UCSD-AML1 (cell line): ENCODE measurements around the gene GATA3.

Source experiments
- DNase-seq: peaks from one replicate; lab custom pipeline; 2025; ENCODE audit not compliant: unreplicated experiment; lab: John Stamatoyannopoulos, UW

The GATA3 gene

DNA sequence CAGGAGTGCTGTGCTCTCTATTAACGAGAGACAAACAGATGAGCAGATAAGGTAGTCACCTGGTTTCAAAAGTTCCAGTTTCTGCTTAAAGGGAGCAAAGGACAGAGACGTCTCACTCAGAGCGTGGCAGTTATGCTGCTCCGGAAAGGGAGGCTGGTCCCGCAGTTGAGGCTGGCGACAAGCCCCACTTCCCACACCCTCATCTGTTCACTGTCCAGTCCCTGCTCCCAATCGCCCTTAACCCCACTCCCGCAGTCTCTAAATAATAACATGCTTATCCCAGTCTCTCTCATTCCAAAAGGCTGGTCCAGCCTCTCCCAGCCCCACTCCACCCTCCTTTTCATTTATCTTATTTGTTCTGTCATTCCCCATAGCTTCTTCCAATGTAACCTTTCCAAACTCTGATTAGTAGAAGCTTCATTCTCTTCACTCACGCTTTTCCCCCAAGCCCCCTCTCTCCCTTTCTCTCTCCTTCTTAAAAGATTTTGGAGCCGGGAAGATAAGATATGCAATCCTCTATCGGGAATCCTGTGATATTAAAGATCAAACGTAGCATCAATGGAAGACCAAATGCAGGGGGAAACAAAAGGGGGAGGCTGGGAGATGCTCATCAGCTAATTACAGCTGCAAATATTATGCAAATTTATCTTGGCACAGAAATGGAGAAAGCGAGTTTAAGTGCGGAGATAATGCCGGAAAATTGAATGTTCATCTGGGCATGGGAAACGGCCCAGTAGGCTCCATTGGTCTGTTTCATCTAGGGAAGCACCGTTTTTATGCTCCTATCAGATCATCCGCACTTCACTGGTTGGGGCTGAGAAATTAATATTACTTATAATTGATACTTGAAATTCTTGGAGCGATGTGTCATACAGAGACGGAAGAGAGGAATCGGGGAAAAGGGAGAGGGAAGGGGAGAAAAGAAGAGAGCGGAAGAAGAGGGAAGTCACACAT lies 16.3 kb upstream of the GATA3 start:
- DNase-seq = no peak

DNA sequence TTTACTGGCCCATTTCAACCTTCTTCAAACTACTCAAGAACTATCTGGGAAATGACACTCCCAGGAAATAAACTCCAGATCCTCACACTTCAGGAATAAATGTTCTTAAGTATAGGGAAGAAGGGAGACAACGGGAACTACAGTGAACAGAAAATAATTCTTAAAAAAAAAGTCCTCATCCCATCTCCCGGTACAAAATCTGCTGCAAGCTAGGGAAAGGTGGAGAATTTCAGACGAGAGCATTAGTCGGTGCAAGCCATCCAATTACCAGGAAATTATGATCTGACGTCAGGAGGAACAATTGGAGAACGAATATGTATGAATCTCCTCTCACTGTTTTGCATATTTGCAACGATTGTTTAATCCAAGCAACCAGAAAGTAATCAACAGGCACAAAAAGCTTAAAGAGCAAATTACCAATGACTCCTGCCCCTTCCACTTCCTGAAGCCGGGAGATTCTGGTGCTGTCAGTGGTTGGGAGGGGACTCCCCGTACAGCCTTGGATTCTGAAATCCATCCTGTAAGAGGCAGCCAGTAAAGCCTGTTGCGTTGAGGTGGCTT lies 15.1 kb upstream of the GATA3 start:
- DNase-seq = no peak

DNA sequence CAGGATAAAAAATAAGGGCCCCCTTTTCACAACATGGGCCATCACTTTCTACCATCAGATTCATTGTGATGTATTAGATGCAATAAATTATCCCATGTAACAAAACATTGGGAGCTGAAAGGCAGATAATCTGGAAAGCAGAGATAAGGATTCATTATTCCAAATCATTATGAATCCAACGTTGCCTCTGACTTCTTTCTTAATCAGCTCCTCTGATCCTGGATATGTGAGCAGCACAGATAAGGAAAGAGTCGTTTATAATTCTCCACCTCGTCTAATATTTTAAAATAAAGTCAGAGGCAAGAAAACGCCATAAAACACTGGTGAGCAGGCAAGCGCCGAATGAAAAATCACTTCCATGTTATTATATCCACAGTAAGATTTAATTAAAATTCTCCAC lies 13.8 kb upstream of the GATA3 start:
- DNase-seq = no peak

DNA sequence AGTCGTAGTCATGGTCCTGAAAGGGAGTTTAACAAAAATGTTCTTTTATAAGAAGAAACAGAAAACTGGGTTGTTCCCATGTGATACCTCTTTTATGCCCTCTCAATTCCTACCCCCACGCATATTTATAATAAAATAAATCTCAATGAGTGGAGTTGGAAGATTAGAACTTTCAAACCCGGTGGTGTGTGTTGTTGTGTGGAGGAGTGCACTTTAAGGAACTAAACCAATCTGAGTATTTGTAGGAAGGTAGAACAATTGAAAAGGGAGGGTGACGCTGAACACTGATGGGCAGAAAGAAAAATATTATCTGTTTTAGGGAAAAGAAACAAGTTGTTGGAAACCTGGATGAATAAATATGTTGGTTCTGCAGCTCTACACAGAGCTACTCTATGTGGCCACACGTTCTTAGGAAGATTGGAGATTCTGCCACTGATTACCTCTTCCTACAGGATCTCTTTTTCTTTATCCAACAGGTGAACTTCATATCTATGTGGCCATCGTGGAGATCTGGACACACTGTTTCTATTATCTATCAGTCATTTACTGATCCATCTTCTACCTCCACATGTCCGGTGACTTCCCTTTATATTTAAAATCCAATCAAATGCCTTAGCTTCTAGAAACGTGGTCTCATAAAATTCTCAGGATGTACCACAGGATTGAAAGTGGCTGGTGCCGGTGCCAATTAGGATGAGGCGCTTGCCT lies 13.1 kb upstream of the GATA3 start:
- DNase-seq = no peak

DNA sequence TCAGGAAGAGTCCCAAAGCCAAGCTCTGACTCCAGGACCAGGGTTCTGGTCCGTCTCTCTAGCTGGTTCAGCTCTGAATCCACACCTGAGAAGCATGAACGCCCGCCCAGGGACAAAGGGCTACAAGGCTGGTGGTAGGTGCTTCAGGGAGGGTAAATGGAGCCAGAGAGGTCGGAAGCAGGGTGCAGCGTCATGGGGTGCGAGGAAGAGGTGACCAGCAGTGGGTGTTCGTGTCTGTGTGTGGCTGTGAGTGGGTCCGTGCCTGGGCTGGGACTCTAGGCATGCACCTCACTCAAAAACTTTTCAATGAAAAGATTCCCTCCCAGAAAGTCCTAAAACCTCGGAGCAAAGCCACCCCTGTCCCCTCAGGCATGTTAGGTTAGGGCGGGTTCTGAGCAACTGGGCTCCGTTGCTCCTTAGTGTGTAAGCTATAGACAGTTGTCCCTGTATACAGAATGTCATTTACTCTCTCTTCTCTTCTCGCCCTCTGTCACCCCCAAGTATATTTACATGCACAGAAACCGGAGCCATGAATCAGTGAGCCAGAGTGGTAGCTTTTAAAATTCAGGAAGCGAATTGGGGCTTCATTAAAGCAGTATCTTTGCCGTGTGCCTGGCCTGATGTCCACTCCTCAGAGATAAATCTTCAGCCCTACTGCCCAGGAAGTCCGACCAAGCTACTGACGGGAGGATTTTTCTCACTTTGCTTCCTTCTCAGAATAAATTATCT lies 12.3 kb upstream of the GATA3 start:
- DNase-seq = no peak

DNA sequence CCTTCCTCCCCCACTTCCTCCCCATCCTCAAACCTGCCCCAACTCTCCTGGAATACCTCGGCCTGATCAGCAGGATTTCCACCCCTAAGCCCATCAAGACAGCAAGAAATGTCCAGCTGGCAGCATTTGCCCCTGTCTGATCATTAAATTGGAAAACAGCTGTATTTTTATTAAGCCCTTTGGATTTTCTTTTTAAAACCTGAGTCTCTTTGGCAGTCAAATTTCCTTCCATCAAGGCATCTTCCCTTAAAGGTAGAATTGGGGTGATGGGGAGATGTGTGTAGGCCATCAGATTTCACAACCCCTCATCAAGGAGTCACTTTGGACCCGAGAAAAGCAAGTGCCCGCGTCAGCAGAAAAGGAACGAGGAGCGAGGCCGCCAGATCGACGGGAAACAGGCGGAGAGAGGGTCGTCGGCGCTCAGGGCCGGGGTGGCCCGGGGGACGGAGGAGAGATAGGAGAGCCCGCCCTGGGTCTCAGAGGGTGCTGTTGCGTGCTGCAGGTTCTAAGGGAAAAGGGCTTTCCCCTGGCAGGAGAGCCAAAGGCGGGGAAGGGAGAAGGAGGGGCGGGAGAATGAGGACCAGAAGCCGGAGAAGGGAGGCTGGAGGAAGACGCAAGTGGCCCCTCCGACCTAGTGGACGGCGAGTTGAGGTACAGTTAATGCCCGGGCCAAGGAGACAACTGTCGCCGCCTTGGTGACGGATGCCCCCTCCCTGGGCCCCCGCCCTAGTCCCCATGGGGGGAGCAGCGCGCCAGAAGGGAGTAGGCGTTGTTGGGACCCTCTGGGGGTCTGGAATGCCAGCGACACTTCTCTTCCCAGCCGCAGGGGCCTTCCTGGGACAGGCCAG lies 11.5 kb upstream of the GATA3 start:
- DNase-seq = no peak

DNA sequence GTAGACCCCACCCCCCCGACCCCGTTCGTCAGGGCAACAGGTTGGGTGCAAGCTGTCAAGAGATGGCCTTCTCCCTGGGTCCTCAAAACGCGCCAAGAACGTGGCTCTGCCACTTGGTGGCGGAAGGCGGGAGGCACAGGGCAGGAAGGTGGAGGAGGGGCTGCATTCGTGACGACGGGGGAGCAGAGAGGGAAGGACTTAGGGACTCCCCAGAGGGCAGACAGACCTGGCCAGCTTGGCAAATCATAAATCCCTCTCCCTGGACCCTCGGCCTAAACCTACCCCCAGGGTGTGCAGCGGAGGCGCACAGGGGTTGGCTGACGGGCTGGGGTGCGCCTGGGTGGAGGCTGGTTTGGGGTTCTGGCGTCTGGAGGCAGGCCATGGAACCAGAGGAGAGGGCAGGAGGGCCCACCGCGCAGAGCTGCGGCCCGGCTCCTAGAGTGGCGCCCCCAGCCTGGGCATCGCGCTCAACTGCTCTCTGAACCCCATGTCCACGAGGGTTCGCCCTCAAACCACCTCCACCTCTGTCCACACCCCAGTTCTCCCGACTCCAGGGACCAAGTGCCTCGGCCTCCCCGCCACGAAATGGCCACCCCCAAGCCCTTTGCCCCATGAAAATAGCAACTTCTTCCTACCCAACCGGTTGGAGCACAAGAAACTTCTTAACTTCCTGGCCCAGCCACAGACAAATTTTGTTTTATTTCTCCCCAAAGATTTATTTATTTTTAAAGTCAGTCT lies 10.8 kb upstream of the GATA3 start:
- no peak for DNase-seq

DNA sequence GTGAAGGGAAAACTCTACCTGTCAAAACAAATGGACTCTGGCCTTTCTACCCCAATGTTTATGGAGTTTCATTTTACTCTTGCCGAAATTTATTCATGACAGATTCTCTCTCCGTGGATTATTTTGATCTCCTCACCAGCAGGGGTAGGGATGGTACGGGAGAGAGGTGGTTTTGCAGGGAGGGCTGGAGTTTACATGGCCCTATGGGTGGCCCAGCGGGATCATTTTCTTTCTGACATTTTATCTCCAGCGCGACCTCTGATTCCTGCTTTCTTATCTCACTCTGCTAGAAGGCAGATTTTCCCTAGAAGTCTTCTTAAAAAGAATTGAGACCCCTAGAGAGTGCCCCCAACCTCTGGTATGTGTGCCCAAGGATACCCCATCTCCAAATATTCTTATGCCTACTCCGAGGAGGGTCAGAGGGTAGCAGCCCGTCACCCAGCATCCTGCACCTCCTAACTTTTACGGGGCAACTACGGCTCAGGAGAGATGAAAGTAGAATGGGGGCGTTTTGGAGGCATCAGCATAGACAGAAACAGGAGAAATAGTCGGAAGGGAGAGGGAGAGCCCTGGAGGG lies 10.1 kb upstream of the GATA3 start:
- no peak for DNase-seq

DNA sequence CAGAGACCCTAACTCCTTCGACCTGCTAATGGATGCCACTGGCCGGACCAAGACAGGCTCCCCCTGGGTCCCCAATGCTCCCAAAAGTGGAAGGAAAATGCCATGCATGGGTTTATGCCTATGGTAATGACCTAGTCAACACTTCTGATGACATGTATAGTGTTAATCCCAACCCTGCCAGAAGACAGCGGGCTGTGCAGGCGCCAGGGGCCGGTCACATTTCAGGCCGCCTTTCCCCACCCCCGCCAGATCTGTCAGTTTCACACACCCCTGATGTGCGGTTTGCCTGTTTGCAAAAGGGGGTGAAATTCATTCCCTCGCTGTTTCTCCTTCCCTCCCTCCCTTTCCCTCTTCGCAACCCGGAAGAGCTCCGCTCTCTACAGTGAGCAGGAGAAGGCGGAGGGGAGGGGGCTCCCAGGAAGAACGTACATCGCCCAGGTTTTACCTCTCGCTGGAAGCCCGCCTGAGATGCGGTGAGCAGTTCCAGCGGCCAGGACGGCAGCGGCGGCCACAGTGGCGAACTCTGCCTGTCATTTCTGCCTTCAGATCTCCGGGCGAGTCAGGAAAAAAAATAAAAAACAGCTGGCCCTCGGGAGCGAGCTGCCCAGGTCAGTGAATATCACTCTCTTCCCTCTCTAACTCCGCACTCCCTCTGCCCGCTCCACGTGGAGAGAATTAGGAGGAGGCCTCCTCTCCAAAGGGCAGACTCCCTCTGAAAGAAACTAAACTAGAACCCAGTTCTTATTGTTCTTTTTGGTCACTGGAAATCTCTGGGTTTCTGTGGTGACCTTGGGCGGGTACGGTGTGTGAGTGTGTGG lies 9.4 kb upstream of the GATA3 start:
- no peak for DNase-seq

DNA sequence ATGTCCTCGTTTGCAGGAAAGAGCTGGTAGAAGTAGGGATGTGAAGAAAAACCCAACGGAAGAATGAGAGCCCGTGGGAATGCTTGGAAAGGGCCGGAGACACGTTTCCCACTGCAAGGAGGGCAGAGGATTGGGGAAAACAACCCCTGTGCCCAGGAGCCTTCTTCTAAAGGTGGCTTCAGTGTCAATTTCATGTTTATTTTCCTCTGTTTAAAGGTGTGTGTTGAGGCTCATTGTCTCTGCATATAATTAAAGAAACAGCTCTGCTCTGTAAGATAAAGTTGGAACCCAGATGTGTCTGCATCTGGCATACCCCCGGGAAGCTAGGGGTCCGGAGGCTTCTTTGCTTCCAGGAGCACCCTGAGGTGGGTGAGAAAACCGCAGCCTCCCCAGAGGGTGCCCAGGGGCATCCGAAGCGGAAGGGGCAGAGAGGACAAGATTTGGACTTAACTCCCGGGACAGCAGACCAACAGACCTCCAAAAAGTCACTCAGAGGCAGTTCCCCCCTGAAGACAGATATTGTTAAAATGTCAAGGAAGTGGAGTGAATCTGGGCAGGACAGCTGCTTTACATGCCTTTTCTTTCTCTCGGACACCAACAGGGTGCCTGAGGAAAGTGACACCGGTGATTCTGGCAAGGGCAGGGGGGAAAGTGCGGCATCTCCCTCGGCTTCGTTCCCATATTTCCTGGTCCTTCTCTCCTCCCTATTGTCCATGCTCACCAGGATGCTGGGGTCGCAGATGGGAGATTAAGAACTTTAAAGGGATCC lies 8.6 kb upstream of the GATA3 start:
- no peak for DNase-seq

DNA sequence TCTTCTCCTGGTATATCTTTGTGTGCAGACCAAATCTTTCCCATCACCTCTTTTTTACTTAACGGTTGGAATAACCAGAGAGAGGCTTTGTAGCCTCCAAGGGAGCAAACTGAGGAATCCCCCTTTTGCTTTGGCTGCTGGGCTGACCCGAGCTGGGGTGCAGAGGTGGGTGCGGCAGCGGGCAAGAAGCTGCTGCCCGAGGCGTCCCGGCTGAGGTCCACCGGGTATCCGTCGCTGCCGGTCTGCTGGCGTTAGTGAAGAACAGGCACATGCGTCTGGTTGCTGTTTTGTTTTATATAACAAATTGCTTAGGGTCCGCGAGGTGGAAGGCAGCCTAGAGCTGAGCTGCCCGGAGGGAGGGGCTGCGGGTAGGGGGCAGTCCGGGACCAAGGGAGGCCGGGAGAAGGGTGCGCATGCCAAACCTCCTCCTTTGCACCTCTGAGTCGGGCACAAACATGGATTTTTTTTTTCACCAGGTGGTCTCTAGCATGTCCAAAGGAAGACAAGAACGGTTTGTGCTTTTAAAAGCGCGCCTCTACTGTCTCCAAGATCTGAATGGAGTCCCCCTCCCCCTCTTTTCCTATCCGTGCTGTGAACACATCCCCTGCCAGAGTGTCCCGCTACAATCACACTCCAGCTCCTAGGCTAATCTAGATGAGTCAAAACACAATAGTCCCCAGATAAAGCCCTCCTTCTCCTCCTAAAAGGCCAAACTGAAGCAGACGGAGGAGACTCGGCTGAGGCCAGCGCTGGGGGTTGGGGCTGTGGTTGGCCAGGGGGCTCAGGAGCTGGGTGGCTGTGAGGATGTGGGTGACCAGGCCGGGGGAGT lies 6.8 kb upstream of the GATA3 start:
- DNase-seq = no peak

DNA sequence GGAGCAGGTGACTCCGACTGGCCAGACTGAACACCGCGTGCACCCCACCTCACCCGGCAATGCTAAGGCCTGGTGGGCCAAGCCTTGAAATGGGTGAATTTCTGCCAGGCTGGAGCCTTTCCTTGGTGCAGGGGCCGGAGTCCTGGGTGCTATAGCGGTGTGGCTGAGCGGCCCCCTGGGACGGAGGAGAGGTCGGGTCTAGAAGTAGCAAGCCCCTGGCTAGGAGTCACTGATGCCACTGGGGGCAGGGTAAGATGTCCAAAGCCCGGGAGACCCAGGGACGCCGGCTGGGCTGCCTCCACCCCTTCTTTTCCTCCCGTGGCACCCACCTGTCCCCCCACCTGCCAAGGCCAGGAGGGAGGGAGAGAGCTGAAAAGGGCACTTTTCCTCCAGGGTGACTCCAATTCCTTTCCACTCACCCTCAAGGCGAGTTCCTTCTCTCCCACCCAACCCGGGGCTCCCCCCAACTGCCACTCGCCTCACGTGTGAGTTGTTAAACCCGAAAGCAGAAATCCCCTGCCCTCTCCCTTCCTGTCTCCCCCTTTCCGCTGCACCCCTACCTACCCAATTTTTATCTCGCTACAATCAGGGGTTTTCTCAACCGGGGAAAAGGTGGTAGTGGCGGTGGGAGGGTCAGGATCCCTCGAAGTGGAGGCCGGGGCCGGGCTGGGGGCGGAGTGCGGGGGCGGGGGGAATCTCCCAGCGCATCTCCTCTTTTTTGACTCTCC lies 6.0 kb upstream of the GATA3 start:
- DNase-seq = no peak

DNA sequence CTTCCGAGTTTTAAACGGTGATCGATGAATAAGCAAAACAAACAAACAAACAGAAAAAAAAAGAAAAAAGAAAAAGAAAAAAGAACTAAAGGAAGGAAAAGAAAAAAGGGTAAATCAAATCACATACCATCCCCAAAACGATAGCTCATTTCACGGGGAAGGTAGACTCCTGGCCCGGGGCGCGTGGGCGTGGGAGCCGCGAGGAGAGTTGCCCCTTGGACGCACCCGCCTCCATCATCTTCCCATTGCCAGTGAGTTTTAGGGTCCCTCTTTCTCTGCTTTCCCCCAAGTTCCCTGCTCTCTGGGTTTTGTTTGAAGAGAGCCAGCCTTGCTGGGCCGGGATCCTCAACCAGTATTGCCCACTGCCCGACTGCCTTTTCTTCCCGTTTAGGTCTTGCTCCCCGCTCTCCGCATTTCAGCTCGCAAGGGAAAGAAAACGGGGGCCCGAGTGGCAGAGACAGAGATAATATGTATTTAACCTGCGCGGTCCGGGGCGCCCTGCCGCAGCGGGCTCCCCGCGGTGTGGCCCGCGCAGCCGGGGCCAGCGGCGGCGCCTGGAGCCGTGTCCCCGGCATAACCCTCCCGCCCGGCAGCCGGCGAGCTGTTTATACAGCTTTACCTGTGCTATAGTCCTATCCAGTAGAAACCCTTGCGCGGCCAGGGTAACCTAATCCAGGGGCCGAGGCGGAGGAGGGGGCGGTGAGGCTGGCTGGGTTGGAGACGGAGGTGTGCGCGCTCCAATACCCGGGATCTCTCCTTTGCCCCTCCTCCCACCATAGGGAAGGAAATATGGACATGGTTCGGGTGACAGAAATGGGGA lies 5.2 kb upstream of the GATA3 start:
- DNase-seq = no peak

DNA sequence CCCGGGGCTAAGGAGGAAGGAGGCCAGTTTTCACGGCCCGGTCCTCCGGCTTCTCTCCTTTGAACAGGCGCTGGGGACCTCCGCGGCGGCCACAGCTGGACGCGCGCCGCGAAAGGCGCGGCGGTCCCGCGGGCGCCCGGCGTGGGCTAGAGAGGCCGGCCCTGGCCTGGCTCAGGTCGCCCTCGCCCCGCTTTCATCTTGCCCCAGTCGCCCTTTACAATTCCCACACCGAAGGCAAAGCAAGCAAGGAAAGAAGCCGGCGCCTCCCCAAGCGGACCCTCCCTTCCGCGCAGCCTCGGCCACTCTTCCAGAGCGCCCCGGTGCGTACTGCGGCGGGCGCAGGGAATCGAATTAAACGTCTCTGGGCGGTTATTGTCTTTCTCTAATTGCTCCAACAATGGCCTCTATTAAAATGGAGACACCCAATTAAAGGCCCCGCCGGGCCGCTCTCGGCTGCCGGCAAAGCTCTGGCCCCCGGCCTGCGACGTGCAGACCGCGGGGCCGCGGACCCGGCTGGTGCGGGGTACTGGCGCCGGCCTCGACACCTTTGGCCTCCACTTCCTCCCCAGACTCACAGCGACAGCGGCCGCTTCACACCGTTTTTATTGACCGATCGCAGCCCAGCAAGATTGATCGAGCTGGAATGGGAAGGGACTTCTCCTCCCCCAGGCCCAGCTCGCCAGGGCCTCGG lies 4.5 kb upstream of the GATA3 start:
- no peak for DNase-seq

DNA sequence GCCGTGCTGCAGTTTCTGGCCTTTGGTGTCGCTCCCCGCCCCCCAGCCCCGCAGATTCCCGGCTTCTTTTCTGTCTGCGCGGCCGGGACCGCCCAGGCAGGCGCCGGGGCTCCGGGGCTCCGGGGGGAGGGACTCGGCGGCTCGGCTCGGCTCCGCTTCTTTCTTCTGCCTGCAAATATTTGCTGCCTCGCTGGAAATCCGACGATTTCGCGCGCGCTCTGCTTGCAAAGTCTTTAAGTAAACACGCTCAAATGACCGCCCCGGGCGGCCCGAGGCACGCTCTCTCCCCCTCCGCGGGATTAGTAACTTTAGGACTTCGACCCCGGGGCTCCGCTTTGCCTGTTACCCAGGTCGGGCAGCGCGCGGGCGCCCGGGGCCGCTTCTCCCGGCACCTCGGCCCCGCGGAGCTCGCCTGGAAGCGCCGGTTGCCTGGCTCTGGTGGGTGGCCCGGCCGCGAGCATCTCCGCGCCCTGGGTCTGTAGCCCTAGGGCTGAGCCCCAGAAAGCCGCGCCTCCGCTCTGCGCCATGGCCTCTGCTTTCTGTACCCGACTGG lies 3.9 kb upstream of the GATA3 start:
- no peak for DNase-seq
